ENCODE results near the gene FAM83D. TPM values are rescaled to one million over a fixed set of nuclear protein-coding genes. Genes with fewer than 3 reads are reported as not detected.

The FAM83D gene
- total and polyA plus RNA-seq, 7 donors: 0.11 to 0.32 (median 0.12) TPM; not detected in 3

GRCh38 chr20:38962044-38962927 lies 36.1 kb downstream of the FAM83D start, which contains the start of gene DHX35:
DHX35 (plus strand) TSS chr20:38962344; CDS start chr20:38962368, 24 bp downstream.
- TF ChIP-seq, protein P1, sequence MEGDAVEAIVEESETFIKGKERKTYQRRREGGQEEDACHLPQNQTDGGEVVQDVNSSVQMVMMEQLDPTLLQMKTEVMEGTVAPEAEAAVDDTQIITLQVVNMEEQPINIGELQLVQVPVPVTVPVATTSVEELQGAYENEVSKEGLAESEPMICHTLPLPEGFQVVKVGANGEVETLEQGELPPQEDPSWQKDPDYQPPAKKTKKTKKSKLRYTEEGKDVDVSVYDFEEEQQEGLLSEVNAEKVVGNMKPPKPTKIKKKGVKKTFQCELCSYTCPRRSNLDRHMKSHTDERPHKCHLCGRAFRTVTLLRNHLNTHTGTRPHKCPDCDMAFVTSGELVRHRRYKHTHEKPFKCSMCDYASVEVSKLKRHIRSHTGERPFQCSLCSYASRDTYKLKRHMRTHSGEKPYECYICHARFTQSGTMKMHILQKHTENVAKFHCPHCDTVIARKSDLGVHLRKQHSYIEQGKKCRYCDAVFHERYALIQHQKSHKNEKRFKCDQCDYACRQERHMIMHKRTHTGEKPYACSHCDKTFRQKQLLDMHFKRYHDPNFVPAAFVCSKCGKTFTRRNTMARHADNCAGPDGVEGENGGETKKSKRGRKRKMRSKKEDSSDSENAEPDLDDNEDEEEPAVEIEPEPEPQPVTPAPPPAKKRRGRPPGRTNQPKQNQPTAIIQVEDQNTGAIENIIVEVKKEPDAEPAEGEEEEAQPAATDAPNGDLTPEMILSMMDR (IDR thresholded peaks at IDR 0.05): peak; percentile 17
- ATAC-seq: peak; percentile 100
- H3K27ac ChIP-seq: peak within 1 kb of the TSS; percentile 89
- DNase-seq: peak; percentile 99
- no peaks in the 10 kb centered on the region for H3K27me3 ChIP-seq (ENCODE audit: insufficient read depth in 3 of 3, low read length in 2 of 3)
- 0 to 1% (median 0%) methylated on average over 62 to 70 of the region's 70 CpGs for WGBS, 3 donors
- H3K4me3 ChIP-seq: peak within 1 kb of the TSS; percentile 94
- intact Hi-C loops (cut with DNase I): no loop called here
- H3K4me1 ChIP-seq: peaks cover 8% of the 10 kb centered on the region
- H3K36me3 ChIP-seq (ENCODE audit: insufficient read depth in 1 of 2, low read depth in 1 of 2): peaks cover 0 to 4% of the 10 kb centered on the region in 2 donors
- H3K9me3 ChIP-seq: no peaks in the 10 kb centered on the region

DNA sequence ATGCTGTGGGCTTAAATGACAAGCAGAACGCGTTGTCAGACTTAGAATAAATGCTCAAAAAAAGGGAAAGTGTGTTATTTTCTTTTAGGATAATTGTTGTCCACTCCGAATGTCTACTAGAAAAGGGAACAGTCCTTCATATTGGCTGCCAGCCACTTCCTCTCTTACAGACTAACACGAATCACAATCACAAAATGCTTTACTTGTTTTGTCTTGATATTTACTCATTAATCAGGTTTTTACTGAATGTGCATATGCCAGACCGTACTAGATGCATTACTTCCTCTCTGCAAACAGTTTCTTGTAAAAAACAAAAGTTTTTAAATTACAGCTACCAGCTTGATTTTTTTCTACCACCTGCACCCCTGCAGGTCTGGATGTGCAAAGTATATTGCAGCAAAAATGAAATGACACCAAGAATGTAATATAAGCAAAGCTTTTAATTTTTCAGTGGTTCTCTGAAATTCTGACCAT lies 36.7 kb downstream of the FAM83D start:
- DNase-seq (no peak), ATAC-seq (no peak)
- intact Hi-C loops (cut with DNase I): no loop called here
- TF ChIP-seq, protein P1 (IDR thresholded peaks at IDR 0.05): no peak
- peaks cover 8% of the 10 kb centered on the region for H3K4me1 ChIP-seq
- H3K27me3 ChIP-seq (ENCODE audit: insufficient read depth in 3 of 3, low read length in 2 of 3): no peaks in the 10 kb centered on the region
- peaks cover 2 to 4% of the 10 kb centered on the region in 2 donors for H3K36me3 ChIP-seq (ENCODE audit: insufficient read depth in 1 of 2, low read depth in 1 of 2)
- H3K9me3 ChIP-seq: no peaks in the 10 kb centered on the region
- WGBS, 3 donors: 6 to 9% (median 7%) methylated on average over 5 of the region's 5 CpGs
- peak overlapping the region; percentile 89 for H3K27ac ChIP-seq
- H3K4me3 ChIP-seq: peak overlapping the region; percentile 94

DNA sequence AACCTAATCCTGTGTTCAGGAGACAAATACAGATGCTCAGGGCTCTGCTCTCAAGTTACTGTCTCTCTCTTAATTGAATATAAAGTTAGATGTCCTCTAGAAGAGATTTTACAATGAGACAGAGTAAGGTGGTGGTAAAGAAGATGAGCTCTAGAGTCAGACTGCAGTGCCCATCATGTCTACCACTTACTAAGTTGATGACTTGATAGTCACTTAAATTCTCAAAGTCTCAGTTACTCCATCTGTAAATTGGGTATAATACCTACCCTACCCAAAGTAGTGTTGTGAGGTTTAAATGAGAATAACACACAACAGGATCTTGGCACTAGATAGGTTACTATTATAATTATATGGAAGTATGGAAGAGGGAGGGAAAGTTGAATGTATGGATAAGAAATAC lies 37.5 kb downstream of the FAM83D start:
- peaks cover 2 to 8% of the 10 kb centered on the region in 2 donors for H3K36me3 ChIP-seq (ENCODE audit: insufficient read depth in 1 of 2, low read depth in 1 of 2)
- ATAC-seq: no peak
- no peak overlapping the region for H3K4me3 ChIP-seq
- no peak overlapping the region for H3K27ac ChIP-seq
- no peaks in the 10 kb centered on the region for H3K9me3 ChIP-seq
- intact Hi-C loops (cut with DNase I): no loop called here
- no peak for DNase-seq
- TF ChIP-seq, protein P1 (IDR thresholded peaks at IDR 0.05): no peak
- H3K4me1 ChIP-seq: peaks cover 8% of the 10 kb centered on the region
- no peaks in the 10 kb centered on the region for H3K27me3 ChIP-seq (ENCODE audit: insufficient read depth in 3 of 3, low read length in 2 of 3)

DNA sequence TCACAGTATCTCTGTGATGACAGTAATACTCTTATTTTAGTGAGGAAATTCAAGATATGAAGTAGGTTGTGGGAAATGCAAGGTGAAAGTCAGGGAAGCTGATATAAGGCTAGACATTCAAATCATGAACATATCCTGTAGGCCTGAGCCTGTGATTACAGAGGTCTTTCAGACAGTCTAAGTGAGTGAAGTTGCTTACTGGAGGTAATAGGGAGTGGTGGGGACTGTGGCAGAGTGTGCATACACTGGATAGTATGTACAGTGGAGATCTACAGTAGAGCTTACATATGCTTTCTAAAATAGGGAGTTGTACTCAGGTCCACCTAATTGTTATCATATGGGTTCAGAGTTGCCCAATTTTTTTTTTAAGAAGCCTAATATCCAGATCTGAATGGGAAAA lies 39.0 kb downstream of the FAM83D start:
- no peak overlapping the region for H3K27ac ChIP-seq
- no peaks in the 10 kb centered on the region for H3K9me3 ChIP-seq
- ATAC-seq (no peak), DNase-seq (no peak)
- H3K36me3 ChIP-seq (ENCODE audit: insufficient read depth in 1 of 2, low read depth in 1 of 2): peaks cover 13 to 23% of the 10 kb centered on the region in 2 donors
- no peak overlapping the region for H3K4me3 ChIP-seq
- TF ChIP-seq, protein P1 (IDR thresholded peaks at IDR 0.05): no peak
- peaks cover 8% of the 10 kb centered on the region for H3K4me1 ChIP-seq
- no peaks in the 10 kb centered on the region for H3K27me3 ChIP-seq (ENCODE audit: insufficient read depth in 3 of 3, low read length in 2 of 3)
- intact Hi-C loops (cut with DNase I): no loop called here

Measured in psoas muscle (tissue), 8 donors.